Measurements from ENCODE around the gene WDR90. TPM values are rescaled to one million over a fixed set of nuclear protein-coding genes. Genes with fewer than 3 reads are reported as not detected.

Gene WDR90
- total and polyA plus RNA-seq, 2 of the 13 experiments (the other 11 are each of a cell fraction or from before 2014, with no cell fraction given), result 14.9 to 28.9 TPM

GRCh38 chr16:642189-643049, 6.7 kb upstream of the WDR90 start (continued):
- no peak for TF ChIP-seq ARHGAP35 (CRISPR knock-in tag; IDR thresholded peaks at IDR 0.05; ENCODE audit: borderline replicate concordance)
- TF ChIP-seq ATF6 (CRISPR knock-in tag; conservative IDR thresholded peaks at IDR 0.05), result no peak; the same call in 1 of the 2 replicates
- no peak for TF ChIP-seq NFIC (IDR thresholded peaks at IDR 0.05; ENCODE audit: low read length)
- peak; percentile 60 for TF ChIP-seq NR2F6 (IDR thresholded peaks at IDR 0.05)
- TF ChIP-seq NR2F6 (CRISPR knock-in tag; IDR thresholded peaks at IDR 0.05), result no peak; the same call in 1 of the 2 replicates
- TF ChIP-seq ZC3H13 (CRISPR knock-in tag; IDR thresholded peaks at IDR 0.05), result no peak; the same call in 1 of the 2 replicates
- TF ChIP-seq JUND (CRISPR knock-in tag; IDR thresholded peaks at IDR 0.05), result no peak
- TF ChIP-seq ZNF34 (CRISPR knock-in tag; IDR thresholded peaks at IDR 0.05; ENCODE audit: borderline replicate concordance), result no peak
- TF ChIP-seq, protein P1, sequence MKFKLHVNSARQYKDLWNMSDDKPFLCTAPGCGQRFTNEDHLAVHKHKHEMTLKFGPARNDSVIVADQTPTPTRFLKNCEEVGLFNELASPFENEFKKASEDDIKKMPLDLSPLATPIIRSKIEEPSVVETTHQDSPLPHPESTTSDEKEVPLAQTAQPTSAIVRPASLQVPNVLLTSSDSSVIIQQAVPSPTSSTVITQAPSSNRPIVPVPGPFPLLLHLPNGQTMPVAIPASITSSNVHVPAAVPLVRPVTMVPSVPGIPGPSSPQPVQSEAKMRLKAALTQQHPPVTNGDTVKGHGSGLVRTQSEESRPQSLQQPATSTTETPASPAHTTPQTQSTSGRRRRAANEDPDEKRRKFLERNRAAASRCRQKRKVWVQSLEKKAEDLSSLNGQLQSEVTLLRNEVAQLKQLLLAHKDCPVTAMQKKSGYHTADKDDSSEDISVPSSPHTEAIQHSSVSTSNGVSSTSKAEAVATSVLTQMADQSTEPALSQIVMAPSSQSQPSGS (CRISPR knock-in tag; IDR thresholded peaks at IDR 0.05), result 0 out of 2 replicates have a peak, but pooled peaks have one; percentile 24
- no peak for TF ChIP-seq FLYWCH1 (CRISPR knock-in tag; IDR thresholded peaks at IDR 0.05)
- no peak for TF ChIP-seq ZNF263 (CRISPR knock-in tag; IDR thresholded peaks at IDR 0.05)
- TF ChIP-seq MAZ (IDR thresholded peaks at IDR 0.05; ENCODE audit: borderline replicate concordance, low read depth, low read length), result 0 out of 2 replicates have a peak, but pooled peaks have one; percentile 13
- peak; percentile 64; the same call in 1 of the 2 replicates for TF ChIP-seq MAZ (CRISPR knock-in tag; IDR thresholded peaks at IDR 0.05; ENCODE audit: low read depth)
- TF ChIP-seq CCDC6 (CRISPR knock-in tag; IDR thresholded peaks at IDR 0.05), result peak; percentile 87
- TF ChIP-seq FOXC1 (CRISPR knock-in tag; IDR thresholded peaks at IDR 0.05; ENCODE audit: borderline replicate concordance), result no peak
- peak; percentile 32; the same call in 1 of the 2 replicates for TF ChIP-seq RXRB (CRISPR knock-in tag; IDR thresholded peaks at IDR 0.05; ENCODE audit: borderline replicate concordance)
- TF ChIP-seq, protein P2, sequence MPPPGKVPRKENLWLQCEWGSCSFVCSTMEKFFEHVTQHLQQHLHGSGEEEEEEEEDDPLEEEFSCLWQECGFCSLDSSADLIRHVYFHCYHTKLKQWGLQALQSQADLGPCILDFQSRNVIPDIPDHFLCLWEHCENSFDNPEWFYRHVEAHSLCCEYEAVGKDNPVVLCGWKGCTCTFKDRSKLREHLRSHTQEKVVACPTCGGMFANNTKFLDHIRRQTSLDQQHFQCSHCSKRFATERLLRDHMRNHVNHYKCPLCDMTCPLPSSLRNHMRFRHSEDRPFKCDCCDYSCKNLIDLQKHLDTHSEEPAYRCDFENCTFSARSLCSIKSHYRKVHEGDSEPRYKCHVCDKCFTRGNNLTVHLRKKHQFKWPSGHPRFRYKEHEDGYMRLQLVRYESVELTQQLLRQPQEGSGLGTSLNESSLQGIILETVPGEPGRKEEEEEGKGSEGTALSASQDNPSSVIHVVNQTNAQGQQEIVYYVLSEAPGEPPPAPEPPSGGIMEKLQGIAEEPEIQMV (CRISPR knock-in tag; IDR thresholded peaks at IDR 0.05; ENCODE audit: low read depth), result 0 out of 2 replicates have a peak, but pooled peaks have one; percentile 36
- peak; percentile 26; the same call in 1 of the 2 replicates for TF ChIP-seq RFXAP (CRISPR knock-in tag; IDR thresholded peaks at IDR 0.05; ENCODE audit: borderline replicate concordance)
- TF ChIP-seq NONO (IDR thresholded peaks at IDR 0.05), result no peak
- no peak for TF ChIP-seq NONO (CRISPR knock-in tag; conservative IDR thresholded peaks at IDR 0.05)
- no peak for TF ChIP-seq SALL2 (CRISPR knock-in tag; IDR thresholded peaks at IDR 0.05)
- no peak for TF ChIP-seq NAIF1 (CRISPR knock-in tag; IDR thresholded peaks at IDR 0.05; ENCODE audit: borderline replicate concordance)
- peak; percentile 73 for TF ChIP-seq RBFOX2 (IDR thresholded peaks at IDR 0.05; ENCODE audit: low read depth, low read length)
- peak; percentile 74 for TF ChIP-seq AGO2 (optimal IDR thresholded peaks at IDR 0.05; ENCODE audit: low read depth, low read length)
- no peak for TF ChIP-seq SAFB2 (CRISPR knock-in tag; IDR thresholded peaks at IDR 0.05; ENCODE audit: borderline replicate concordance, low read depth)
- TF ChIP-seq THAP11 (CRISPR knock-in tag; IDR thresholded peaks at IDR 0.05), result peak; percentile 61; the same call in 1 of the 2 replicates
